Activated naive CD8-positive, alpha-beta T cell treated with anti-CD3 and anti-CD28 coated beads for 36 hours (primary cell): ENCODE results near the gene SUN2. TPM values are rescaled to one million over a fixed set of nuclear protein-coding genes. Genes with fewer than 3 reads are reported as not detected.

Source experiments
- DNase-seq: peaks from one replicate; pipeline ENCODE4 v3.0.0; 2021
- H3K27ac Mint-ChIP-seq: one replicate; pipeline ENCODE4 v1.8.0; 2022; ENCODE audit warnings: mild to moderate bottlenecking, moderate library complexity, mixed read lengths
- H3K27me3 Mint-ChIP-seq: one replicate; pipeline ENCODE4 v1.8.0; 2022; ENCODE audit warnings: mild to moderate bottlenecking, mixed read lengths
- H3K36me3 Mint-ChIP-seq: one replicate; pipeline ENCODE4 v1.8.0; 2021; ENCODE audit warnings: mild to moderate bottlenecking, mixed read lengths
- H3K4me1 Mint-ChIP-seq: one replicate; pipeline ENCODE4 v1.8.0; 2021; ENCODE audit warnings: mixed read lengths
- H3K4me3 Mint-ChIP-seq: one replicate; pipeline ENCODE4 v1.8.0; 2022; ENCODE audit warnings: mild to moderate bottlenecking, moderate library complexity, mixed read lengths
- H3K9me3 Mint-ChIP-seq: one replicate; pipeline ENCODE4 v1.8.0; 2022; ENCODE audit warnings: mixed read lengths
- total RNA-seq, 2 experiments: library from RNA; stranded (reverse); gene quantifications; one replicate each; pipeline ENCODE4 v1.2.3, GENCODE V29; 2021

Gene SUN2
- total RNA-seq, 2 experiments from 2014 or later = 72.3 to 74.2 TPM

- no peak for DNase-seq
- H3K9me3 Mint-ChIP-seq = no peaks in the 10 kb centered on the region
- no peak overlapping the region for H3K27ac Mint-ChIP-seq
- no peak overlapping the region for H3K4me3 Mint-ChIP-seq
- H3K36me3 Mint-ChIP-seq = peaks cover 48% of the 10 kb centered on the region
- no peaks in the 10 kb centered on the region for H3K27me3 Mint-ChIP-seq
- peaks cover 74% of the 10 kb centered on the region for H3K4me1 Mint-ChIP-seq
Observed at GRCh38 chr22:38710866-38711265, 44.9 kb downstream of the SUN2 start.

GRCh38 chr22:38710351-38710750, 45.4 kb downstream of the SUN2 start:
- peaks cover 46% of the 10 kb centered on the region for H3K36me3 Mint-ChIP-seq
- H3K4me3 Mint-ChIP-seq = no peak overlapping the region

DNA sequence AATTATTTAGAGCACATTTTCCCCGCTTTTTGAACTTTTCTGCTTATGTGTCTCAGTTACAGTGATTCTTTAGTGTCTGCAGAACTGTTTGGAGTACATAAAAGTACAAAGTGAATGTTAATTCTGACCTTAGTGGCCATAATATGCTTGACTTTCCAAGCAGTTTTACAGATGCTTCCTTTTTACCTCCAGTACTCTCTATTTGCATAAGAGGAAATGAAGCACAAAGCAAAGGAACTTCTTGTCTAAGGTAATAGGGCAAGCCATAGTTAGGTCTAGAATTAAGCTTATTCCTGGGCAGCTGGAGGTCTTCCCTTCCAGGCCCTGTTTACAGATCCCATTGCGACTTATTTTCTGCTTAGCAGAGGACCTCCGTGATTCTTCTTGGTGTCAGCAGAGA, 46.5 kb downstream of the SUN2 start:
- DNase-seq = no peak
- H3K27ac Mint-ChIP-seq = no peak overlapping the region

More at GRCh38 chr22:38710351-38710750, 45.4 kb downstream of the SUN2 start:
- Mint-ChIP-seq H3K9me3 (no peaks in the 10 kb centered on the region), H3K4me1 (peaks cover 73% of the 10 kb centered on the region), H3K27me3 (no peaks in the 10 kb centered on the region), H3K27ac (no peak overlapping the region)
- DNase-seq = no peak

DNA sequence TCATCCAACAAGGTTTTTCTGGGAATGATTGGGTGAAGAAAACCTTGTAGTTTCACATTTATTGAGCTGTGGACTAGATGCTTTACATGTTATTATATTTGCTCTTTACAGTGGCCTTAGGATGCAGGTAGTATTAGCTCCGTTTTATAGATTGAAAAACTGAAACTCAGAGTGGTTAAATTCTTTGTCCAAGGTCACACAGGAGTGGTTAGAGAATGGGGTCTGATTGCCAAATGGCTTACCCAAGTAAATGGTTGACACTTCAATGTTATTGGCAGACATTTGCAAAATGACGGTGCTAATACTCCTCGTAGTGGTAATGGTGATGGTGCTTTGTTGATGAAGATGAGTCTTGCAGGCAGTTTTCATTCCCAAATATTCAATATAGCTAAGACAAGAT, 47.8 kb downstream of the SUN2 start:
- H3K4me1 Mint-ChIP-seq = peaks cover 60% of the 10 kb centered on the region
- no peaks in the 10 kb centered on the region for H3K9me3 Mint-ChIP-seq
- H3K27me3 Mint-ChIP-seq = no peaks in the 10 kb centered on the region
- peaks cover 44% of the 10 kb centered on the region for H3K36me3 Mint-ChIP-seq
- peak overlapping the region; percentile 92 for H3K4me3 Mint-ChIP-seq
- peak overlapping the region; percentile 16 for H3K27ac Mint-ChIP-seq
- no peak for DNase-seq

More for the DNA sequence above, 46.5 kb downstream of the SUN2 start:
- no peaks in the 10 kb centered on the region for H3K9me3 Mint-ChIP-seq
- peaks cover 72% of the 10 kb centered on the region for H3K4me1 Mint-ChIP-seq
- no peaks in the 10 kb centered on the region for H3K27me3 Mint-ChIP-seq
- H3K4me3 Mint-ChIP-seq = no peak overlapping the region
- peaks cover 46% of the 10 kb centered on the region for H3K36me3 Mint-ChIP-seq

DNA sequence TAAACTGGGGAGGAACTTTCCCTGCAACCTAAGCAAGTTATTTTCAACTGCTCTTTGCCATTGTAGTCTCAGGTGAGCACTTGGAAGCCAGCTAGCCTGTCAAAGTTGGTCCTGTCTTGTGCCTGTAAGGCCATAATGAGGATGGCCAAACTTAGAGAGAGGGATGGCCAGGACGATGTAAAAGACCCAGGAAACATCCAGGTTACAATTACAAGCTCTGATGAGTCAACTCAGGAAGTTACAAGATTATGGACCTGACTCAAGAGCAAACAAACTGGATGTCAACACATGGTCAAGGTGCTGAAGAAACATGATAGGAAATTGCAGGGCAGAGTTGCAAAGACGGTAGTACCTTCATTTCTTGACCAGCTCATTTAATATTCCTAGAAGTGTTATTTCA, 48.5 kb downstream of the SUN2 start:
- H3K4me3 Mint-ChIP-seq = peak overlapping the region; percentile 92
- no peaks in the 10 kb centered on the region for H3K9me3 Mint-ChIP-seq
- H3K27me3 Mint-ChIP-seq = no peaks in the 10 kb centered on the region
- no peak for DNase-seq
- H3K36me3 Mint-ChIP-seq = peaks cover 43% of the 10 kb centered on the region
- H3K4me1 Mint-ChIP-seq = peaks cover 55% of the 10 kb centered on the region
- H3K27ac Mint-ChIP-seq = peak overlapping the region; percentile 90

DNA sequence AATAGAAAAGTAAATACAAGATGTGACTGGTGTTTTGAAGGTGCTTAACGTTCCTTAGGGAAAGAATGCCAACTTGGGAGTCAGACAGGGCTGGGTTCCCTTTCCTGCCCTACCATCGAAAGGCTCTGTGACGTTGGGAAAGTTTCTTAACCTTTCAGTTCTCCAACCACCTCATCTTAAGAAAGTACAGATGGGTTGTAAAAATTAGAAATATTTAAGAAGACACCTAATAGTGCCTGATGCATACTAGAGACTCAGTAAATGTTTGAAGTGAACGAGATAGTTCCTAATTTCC, 49.0 kb downstream of the SUN2 start:
- Mint-ChIP-seq H3K9me3 (no peaks in the 10 kb centered on the region), H3K4me3 (peak overlapping the region; percentile 92), H3K4me1 (peaks cover 51% of the 10 kb centered on the region), H3K27ac (peak overlapping the region; percentile 90), H3K27me3 (no peaks in the 10 kb centered on the region), H3K36me3 (peaks cover 38% of the 10 kb centered on the region)
- DNase-seq = no peak

DNA sequence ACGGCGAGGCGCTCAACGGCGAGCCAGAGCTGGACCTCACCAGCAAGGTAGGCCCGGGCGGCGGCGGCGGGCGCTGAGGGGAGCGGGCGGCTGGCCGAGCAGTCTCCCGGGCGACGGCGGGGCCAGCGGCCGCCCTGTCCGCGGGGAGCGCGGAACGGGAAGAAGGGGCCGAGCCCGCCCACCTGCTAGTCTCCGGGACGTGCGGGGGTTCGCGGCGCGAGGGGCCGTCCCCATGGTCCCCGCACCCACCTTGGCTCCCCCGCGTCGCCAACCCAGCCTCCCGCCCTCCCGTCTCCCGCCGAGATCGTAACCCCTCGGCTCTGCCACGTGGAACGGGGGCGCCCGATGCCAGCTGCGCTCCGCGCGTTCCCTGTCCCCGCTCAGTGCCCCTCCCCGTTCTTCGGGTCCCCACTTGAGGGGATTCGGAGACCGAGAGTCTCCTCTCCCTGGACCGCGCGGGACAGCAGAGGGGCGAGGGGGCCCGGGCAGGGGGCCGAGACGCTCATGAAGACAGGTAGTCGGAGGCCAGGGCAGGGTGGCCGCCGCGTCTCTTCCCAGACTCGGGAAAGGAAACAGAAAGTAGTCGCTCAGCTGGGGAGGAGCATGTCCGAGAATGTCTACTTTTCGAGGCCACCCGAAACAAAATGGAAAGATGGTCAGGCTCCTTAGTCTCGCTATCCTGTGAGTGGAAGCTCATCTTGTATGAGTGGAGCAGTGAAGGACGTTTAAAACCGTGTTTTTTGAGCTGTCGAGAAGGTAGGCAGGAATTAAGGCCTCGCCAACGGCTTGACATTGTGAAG, 49.5 kb downstream of the SUN2 start:
- Mint-ChIP-seq H3K27ac (peak overlapping the region; percentile 90), H3K4me1 (peaks cover 56% of the 10 kb centered on the region), H3K4me3 (peak overlapping the region; percentile 92), H3K27me3 (no peaks in the 10 kb centered on the region), H3K9me3 (no peaks in the 10 kb centered on the region), H3K36me3 (peaks cover 38% of the 10 kb centered on the region)
- peak; percentile 55 for DNase-seq

DNA sequence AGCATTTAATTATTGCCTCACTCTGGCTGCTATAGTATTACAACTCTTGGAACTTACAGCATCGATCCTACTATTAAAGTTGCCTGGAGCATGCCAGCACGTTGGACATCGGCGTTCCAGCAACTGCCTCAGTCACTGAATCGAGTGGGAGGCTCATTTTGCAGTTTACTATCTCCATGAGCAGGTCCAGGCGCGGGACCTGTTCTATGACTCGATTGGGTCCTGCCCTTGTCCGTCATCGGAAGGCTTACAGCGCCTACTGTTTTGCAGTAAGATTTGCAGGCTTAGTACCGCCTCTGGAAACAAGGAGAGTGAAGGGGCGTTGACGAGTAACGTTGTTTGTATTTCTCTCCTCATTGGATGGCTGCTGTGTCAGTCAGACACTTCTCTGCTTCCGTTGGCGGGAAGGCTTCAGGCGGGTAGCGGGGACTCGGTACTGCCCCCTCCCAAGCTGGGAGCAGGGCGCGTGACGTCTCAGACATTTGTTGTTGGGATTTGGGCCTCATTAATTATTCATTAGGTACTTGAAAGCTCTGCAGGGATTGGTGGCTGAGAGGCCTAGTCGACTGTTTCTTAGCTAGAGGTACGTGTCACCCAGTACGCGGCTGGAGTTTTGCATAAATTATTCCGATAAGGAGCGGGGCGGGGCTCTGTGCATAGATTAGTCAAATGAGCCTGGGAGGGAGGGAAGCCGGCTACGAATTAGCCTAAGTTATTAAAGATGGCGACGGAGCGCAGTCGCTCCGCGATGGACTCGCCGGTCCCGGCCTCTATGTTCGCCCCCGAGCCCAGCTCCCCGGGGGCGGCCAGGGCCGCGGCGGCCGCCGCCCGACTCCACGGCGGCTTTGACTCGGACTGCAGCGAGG, 50.3 kb downstream of the SUN2 start, which contains the start of gene GTPBP1:
TSS of gene GTPBP1 (plus strand) at position 710 of the 866 bp plus-strand sequence. CDS start at position 722, 12 bp downstream.
- no peaks in the 10 kb centered on the region for H3K27me3 Mint-ChIP-seq
- peaks cover 49% of the 10 kb centered on the region for H3K4me1 Mint-ChIP-seq
- peak; percentile 96 for DNase-seq

DNA sequence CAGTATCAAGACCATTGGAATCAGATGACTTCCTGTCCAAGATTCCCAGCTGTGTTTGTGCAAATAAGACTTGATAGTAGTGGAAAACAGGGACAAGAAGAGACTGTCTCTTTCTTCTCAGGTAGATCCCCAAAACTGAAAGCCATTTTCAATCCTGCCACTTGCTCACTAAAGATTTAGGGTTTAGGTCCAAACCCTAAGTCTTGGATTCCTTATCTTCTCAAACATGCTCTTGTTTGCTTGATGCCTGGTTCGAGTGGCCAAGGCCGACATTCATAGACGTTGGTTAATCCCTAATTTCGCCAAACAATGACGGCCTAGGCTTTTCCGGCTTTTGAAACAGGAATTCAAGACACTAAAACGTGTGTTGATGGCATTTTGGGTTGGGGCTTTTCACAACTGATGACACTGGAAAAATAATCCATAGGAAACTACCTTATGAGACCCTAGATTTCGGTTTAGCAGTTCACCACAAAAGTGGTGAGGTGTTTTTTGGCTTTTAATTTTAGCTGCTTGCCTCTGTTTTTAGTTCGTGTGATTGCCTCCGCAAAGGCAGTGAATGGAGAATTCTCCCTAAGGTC, 51.1 kb downstream of the SUN2 start:
- Mint-ChIP-seq H3K27ac (peak overlapping the region; percentile 96), H3K36me3 (peaks cover 31% of the 10 kb centered on the region), H3K27me3 (no peaks in the 10 kb centered on the region), H3K9me3 (no peaks in the 10 kb centered on the region), H3K4me3 (peak overlapping the region; percentile 85), H3K4me1 (peaks cover 44% of the 10 kb centered on the region)
- no peak for DNase-seq

More for the DNA sequence above, 50.3 kb downstream of the SUN2 start, which contains the start of gene GTPBP1:
- Mint-ChIP-seq H3K4me3 (peak within 1 kb of the TSS; percentile 92), H3K9me3 (no peaks in the 10 kb centered on the region), H3K36me3 (peaks cover 32% of the 10 kb centered on the region), H3K27ac (peak within 1 kb of the TSS; percentile 96)

- Mint-ChIP-seq H3K27me3 (no peaks in the 10 kb centered on the region), H3K4me1 (peaks cover 51% of the 10 kb centered on the region), H3K9me3 (no peaks in the 10 kb centered on the region), H3K27ac (peak within 1 kb of the TSS; percentile 98), H3K36me3 (peaks cover 38% of the 10 kb centered on the region), H3K4me3 (peak within 1 kb of the TSS; percentile 93)
- peak; percentile 99 for DNase-seq
Observed at GRCh38 chr22:38700789-38701628, 54.8 kb downstream of the SUN2 start, which contains the start of gene JOSD1. Gene JOSD1 (minus strand): TSS chr22:38700943. CDS start chr22:38699987, 956 bp downstream.

DNA sequence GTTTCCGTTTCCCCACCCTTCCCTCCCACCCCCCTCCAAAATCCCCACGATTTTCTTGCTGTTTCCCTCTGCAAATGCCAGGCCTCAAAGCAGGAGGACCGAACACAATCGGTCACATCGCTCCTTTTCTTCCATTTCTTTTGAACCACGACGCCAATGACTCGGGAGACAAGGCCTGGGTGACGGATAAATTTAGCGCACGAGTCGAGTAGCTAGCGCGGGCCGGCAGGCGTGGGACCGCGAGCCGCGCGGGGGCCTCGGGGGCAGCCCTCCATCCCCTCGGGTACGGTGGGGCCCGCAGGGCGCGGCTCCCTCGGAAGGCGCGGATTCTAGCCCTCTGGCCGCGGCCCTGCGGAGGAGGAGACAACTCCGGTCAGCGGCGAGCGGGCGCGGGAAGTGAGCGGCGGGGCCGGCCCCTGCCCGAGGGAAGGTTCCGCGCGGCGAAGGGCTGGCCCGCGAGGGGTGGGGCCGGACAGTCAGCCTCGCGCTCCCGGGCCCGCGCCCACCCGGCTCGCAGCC, 55.5 kb downstream of the SUN2 start:
- no peak for DNase-seq
- Mint-ChIP-seq H3K4me3 (peak overlapping the region; percentile 93), H3K4me1 (peaks cover 51% of the 10 kb centered on the region), H3K27ac (peak overlapping the region; percentile 91), H3K27me3 (no peaks in the 10 kb centered on the region), H3K36me3 (peaks cover 38% of the 10 kb centered on the region), H3K9me3 (no peaks in the 10 kb centered on the region)

DNA sequence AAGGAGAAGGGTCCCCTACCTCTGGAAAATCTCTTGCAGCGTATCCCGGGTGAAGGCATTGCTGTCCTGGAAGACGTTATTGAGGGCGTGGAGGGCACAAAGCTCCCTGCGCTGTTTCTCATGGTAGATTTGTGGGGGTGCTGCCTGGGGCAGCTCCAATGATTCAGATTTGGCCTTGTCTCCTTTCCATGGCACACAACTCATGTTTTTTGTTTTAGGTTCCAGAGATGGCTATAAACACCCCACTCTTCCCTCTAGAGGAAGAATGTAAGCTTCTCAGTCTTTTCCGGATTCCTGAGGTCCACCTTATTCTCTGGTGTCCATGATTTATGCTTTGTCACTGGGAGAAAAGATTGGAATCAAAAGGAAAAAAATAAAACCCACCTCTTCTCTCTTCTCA, 56.0 kb downstream of the SUN2 start:
- Mint-ChIP-seq H3K36me3 (peaks cover 43% of the 10 kb centered on the region), H3K4me1 (peaks cover 52% of the 10 kb centered on the region), H3K27ac (peak overlapping the region; percentile 91), H3K9me3 (no peaks in the 10 kb centered on the region), H3K27me3 (no peaks in the 10 kb centered on the region), H3K4me3 (peak overlapping the region; percentile 89)
- DNase-seq = no peak

- no peak for DNase-seq
- Mint-ChIP-seq H3K9me3 (no peaks in the 10 kb centered on the region), H3K4me3 (peak overlapping the region; percentile 89)
Observed at GRCh38 chr22:38699143-38699542, 56.7 kb downstream of the SUN2 start.

More at GRCh38 chr22:38699143-38699542, 56.7 kb downstream of the SUN2 start:
- Mint-ChIP-seq H3K36me3 (peaks cover 50% of the 10 kb centered on the region), H3K4me1 (peaks cover 51% of the 10 kb centered on the region), H3K27ac (peak overlapping the region; percentile 91), H3K27me3 (no peaks in the 10 kb centered on the region)
